Choroid plexus epithelial cell (primary cell): ENCODE data around the gene PPP1R26.
"Not testable (repeated sequence)": the region's sequence is repeated elsewhere in the genome, so short reads cannot be mapped to it uniquely, and the experiment has no call there.

Experiments used
- DNase-seq: peaks from one replicate; pipeline ENCODE4 v3.0.0-alpha.2; 2010; ENCODE audit warnings: low read depth
- H3K4me3 ChIP-seq: 2 replicates; pipeline ENCODE4 v1.5.1; 2011; ENCODE audit warnings: low read depth, mild to moderate bottlenecking, control low read depth, low read length, moderate library complexity
- TF ChIP-seq, protein P1 (sequence below): conservative IDR thresholded peaks from 2 replicates; pipeline ENCODE4 v1.5.1; 2011; ENCODE audit warnings: low read depth, mild to moderate bottlenecking, control low read depth, inconsistent platforms, low read length, moderate library complexity

PPP1R26 gene

DNA sequence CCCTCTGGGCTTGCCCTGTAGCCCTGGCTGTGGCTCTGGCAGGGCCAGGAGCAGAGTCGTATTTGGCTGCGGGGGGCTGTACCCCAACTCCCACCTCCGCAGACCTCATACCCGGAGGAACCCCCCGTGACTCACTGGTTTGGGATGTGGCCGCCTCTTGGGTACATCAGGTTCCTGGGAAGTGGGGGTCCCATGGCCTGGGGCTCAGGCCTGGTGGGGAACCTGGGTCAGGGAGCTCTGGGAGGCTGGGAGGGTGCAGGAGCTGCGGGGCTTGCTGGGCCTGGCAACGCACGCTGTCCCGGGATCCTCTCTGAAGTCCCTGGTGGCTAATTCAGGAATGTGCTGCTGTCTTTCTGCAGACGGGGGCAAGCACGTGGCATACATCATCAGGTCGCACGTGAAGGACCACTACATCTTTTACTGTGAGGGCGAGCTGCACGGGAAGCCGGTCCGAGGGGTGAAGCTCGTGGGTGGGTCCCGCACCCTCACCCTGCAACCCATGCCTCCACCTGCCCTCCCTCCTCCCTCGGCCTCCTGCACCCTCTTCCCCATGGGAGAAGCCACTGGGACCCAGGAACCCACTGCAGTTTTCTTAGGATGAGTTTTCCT, 44.0 kb downstream of the PPP1R26 start:
- no peak for DNase-seq
- TF ChIP-seq, protein P1, sequence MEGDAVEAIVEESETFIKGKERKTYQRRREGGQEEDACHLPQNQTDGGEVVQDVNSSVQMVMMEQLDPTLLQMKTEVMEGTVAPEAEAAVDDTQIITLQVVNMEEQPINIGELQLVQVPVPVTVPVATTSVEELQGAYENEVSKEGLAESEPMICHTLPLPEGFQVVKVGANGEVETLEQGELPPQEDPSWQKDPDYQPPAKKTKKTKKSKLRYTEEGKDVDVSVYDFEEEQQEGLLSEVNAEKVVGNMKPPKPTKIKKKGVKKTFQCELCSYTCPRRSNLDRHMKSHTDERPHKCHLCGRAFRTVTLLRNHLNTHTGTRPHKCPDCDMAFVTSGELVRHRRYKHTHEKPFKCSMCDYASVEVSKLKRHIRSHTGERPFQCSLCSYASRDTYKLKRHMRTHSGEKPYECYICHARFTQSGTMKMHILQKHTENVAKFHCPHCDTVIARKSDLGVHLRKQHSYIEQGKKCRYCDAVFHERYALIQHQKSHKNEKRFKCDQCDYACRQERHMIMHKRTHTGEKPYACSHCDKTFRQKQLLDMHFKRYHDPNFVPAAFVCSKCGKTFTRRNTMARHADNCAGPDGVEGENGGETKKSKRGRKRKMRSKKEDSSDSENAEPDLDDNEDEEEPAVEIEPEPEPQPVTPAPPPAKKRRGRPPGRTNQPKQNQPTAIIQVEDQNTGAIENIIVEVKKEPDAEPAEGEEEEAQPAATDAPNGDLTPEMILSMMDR = no peak
- no peak overlapping the region for H3K4me3 ChIP-seq

DNA sequence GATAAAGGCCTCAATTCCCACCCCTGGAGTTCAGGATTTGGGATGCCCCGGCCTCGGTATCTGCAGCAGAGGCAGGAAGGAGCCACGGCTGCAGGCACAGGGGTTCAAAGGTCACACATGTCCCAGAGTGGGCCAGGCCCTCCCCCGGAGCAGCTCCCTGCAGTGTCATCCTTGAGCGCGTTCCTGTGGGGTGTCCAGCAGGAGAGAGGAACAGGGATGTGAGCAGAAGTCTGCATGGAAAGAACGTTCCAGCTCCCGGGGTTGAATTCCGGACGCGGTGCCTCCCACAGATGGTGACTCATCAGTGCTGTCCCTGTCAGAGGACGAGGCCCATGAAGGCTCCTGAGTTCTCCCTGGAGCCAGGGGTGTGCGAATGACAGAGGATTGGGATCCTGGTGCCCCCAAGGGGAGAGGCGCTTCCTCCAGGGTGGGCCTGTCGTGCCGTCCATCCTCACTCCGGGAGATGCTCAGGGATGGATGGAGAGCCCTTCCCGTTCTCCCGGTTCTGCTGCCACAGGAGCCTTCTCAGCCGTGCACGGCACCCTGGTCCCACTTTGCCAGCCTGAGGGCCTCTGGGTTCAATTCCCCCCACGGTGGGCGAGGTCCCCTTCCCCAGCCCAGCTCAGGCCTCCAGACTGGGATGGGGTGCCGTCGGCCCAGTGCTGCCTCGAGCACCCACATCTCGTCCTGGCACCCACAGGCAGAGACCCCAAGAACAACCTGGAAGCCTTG, 44.7 kb downstream of the PPP1R26 start:
- no peak for DNase-seq
- H3K4me3 ChIP-seq = no peak overlapping the region
- TF ChIP-seq, protein P1 = no peak

DNA sequence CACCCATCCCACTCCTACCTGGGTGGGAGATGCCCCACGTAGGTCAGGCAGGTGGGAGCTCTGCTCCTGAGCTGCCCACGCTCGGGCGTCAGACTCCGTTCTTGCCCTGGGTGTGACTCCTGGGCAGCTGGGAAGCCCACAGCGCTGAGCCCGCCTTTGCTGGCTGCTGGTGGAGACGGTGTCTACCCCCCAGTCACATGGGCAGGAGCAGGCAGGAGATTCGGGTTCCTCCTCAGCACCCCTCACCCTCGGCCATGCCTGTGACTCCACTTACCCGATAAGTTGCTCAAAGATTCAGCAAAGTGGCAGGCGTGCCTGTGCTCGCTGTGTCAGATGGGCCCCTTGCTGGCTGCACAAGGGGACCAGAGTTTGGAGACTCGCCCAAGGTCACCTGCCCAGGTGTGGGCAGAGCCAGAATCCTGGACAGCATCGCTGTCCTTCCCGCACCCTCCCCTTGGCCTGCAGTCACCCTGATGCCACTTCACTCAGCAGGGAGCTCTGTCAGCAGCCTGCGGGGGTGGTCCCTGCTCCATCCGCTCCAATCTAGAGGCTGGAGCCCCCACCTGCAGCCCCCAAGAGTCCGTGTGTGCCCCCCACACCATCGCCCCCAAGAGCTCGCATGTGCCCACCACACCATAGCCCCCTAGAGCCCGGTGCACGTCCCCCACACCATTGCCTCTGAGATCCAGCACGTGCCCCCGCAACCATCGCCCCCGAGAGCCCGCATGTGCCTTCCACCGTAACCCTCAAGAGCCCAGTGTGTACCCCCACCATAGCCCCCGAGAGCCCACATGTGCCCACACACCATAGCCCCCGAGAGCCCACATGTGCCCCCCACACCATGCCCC, 45.9 kb downstream of the PPP1R26 start:
- no peak overlapping the region for H3K4me3 ChIP-seq
- TF ChIP-seq, protein P1 = no peak
- DNase-seq = no peak

DNA sequence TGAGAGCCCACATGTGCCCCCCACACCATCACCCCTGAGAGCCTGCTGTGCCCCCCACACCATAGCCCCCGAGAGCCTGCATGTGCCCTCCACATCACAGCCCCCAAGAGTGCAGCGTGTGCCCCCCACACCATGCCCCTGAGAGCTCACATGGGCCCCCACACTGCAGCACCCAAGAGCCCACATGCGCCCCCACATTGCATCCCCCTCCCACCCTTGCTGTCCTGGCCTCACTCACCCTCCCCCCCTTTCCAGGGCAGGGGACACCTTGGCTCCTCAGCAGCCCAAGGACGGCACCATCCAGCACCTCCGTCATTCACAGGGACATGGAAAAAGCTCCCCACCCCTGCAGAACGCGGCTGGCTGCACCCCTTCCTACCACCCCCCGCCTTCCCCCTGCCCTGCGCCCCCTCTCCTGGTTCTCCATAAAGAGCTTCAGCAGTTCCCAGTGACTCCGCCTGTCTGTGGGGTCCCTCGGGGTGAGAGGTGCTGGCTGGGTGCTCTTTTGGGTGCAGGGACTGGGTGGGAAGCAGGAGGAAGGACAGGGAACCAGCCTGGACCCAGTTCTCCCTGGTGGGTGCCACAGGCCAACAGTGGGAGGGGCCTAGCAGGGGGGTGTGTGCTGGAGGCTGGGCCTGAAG, 46.6 kb downstream of the PPP1R26 start:
- no peak overlapping the region for H3K4me3 ChIP-seq
- TF ChIP-seq, protein P1 = no peak
- DNase-seq = no peak

DNA sequence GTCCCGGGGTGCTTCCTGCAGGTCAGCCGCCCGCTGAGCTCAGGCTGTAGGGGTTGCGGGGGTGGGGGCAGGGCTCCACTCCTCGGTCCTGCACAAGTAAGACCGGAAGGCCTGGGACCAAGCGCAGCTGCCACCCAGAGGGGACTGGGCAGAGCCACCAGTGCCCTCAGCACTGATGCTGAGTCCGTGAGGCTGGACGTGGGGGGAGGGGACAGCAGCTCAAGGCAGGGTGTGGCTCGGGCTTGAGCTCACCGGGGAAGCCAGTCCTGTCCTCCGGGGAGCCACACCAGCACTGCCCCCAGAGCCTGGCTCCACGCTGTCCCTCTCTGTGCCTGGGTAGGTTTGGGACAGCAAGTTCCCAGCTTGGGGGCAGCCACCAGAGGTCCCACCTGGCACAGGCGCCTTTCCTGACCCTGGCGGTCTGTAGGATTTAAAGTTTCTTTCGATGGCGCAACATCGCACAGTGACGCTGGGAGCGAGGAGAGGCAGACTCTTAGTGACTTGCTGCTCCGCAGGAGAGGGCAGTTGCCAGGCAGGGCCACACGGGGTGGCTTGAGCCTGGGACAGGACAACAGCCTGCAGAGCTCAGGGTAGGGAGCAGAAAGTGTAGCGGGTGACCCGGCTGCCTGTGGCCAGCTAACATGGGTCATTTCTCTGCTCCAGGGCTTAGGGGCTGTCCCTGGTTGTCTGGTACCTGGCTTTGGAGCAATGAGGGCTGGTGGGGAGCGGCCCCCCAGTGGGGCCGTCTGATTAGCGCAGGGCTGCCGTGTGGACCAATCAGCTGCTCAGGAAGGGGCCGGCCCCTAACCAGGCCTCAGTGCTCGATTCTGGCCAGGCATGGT, 47.4 kb downstream of the PPP1R26 start:
- no peak overlapping the region for H3K4me3 ChIP-seq
- TF ChIP-seq, protein P1 = no peak
- DNase-seq = no peak

DNA sequence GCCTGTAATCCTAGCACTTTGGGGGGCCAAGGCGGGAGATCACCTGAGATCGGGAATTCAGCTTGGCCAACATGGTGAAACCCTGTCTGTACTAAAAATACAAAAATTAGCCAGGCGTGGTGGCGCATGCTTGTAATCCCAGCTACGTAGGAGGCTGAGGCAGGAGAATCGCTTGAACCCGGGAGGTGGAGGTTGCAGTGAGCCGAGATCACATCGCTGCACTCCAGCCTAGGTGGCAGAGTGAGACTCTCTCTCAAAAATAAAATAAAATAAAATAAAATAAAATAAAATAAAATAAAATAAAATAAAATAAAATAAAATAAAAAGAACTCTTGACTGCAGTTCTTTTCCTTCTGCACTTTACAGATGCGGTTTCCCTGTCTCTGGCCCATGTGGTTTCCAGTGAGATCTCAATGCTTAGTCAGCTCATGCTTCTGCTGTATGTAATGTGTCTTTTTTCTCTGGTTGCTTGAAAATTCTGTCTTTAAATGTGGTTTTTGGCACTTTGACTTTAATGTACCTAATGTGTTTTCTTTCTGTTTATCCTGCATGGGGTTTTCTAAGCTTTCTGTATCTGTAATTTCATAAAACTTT, 49.4 kb downstream of the PPP1R26 start:
- not testable (repeated sequence) for DNase-seq, H3K4me3 ChIP-seq
